Smooth muscle cell of the brain vasculature (primary cell): ENCODE measurements around the gene SNX33.
A peak's percentile ranks its signal among the peaks of the same experiment; 100 is the strongest.
"Not testable (repeated sequence)": the region's sequence is repeated elsewhere in the genome, so short reads cannot be mapped to it uniquely, and the experiment has no call there.

Experiments
- DNase-seq: peaks from one replicate; pipeline ENCODE4 v3.0.0-alpha.2; 2012; ENCODE audit warnings: low read depth, low spot score

SNX33 gene

GRCh38 chr15:75682181-75683135 lies 34.7 kb downstream of the SNX33 start:
- no peak for DNase-seq

DNA sequence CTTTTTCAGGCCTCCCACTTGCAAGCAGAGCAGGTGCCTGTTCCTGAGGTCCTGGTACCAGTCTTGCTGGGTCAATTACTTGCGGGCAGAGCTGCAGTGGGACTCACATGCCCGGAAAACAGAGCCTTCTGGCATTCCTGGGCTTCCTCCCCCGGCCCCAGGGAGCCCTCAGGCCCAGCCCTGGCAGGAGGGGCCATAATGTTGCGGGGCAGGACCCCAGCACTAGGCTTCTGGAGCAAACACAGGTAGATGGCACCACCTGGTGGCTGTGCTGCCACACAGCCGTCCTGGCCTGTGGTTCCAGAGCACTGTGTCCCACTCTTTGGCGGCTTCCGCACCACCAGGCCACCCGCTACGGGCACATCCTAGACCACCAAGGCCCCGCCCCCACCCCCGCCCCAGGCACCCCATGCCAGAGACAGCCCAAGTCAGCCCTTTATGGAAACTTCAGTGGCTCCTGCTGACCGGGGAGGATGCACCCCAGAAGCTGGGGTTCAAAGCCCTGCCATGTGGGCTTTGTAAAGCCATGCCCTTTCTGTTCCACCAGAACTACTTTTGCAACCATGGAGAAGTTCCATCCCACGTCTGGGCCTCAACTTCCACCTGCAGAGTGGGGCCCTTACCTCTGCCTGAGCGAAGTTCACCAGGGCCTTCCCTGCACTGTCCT lies 36.1 kb downstream of the SNX33 start:
- not testable (repeated sequence) for DNase-seq

DNA sequence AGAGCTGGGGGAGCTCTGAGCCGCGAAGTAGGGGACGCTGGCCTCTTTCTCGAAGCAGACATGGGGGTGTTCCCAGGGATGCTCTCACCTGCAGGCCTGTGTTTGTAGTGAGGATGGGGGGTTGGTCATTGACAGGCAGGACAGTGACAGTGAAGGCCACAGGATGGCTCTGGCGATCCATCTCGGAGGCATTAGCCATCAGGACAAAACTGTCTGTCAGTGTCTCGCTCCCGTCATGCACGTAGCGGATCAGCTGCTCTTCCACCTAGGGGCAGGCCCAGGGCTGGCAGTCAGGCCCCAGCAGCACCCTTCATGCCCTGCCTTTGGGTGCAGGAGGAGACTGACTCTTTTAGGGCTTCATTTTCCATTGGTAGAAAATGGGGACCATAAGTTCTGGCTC lies 36.9 kb downstream of the SNX33 start:
- DNase-seq = no peak

- DNase-seq = no peak
These were observed 37.5 kb downstream of the SNX33 start for GRCh38 chr15:75685195-75685594.

DNA sequence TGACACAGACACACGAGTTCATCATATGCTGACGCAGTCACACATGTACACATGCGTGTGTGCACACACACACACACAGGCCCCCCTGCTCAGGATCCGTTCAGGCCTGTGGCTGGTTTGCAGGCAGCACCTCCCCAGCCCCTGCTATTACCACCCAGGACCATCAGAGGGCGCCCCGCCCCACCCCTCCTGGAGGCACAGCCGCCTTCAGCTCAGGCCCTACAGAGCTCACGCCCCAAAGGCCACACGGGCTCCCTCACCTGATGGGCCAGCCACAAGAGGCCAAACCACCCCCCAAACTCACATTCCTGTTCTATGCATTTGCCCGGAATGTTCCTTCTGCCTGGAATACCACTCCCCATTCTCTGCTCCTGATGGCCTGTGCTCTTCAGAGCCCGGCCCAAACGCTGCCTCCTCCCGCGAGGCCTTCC lies 38.5 kb downstream of the SNX33 start:
- DNase-seq = not testable (repeated sequence)

GRCh38 chr15:75687486-75688277 lies 40.0 kb downstream of the SNX33 start:
- no peak for DNase-seq

- no peak for DNase-seq
These were observed 40.5 kb downstream of the SNX33 start for GRCh38 chr15:75688278-75688557.

GRCh38 chr15:75688831-75689230 lies 41.1 kb downstream of the SNX33 start:
- DNase-seq = no peak

DNA sequence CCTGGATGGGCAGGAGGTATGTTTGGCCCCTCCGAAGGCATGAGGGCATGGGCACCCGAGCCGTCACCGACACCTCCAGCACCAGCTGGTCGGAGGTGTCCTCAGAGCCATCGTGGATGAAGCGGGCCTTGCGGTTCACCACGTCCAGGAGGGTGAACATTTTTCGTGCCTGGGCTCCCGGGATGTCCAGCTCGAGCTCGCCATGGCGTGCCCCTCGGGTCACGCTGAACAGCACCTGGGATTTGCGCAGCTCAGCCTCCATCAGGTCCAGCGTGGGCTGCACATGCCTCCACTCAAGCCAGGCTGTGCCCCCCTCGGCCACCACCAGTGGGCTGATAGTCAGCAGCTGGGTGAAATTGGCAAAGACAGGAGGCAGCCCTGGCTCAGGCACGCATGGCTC lies 41.7 kb downstream of the SNX33 start:
- DNase-seq = not testable (repeated sequence)

GRCh38 chr15:75692311-75692710 lies 44.6 kb downstream of the SNX33 start:
- DNase-seq = not testable (repeated sequence)

DNA sequence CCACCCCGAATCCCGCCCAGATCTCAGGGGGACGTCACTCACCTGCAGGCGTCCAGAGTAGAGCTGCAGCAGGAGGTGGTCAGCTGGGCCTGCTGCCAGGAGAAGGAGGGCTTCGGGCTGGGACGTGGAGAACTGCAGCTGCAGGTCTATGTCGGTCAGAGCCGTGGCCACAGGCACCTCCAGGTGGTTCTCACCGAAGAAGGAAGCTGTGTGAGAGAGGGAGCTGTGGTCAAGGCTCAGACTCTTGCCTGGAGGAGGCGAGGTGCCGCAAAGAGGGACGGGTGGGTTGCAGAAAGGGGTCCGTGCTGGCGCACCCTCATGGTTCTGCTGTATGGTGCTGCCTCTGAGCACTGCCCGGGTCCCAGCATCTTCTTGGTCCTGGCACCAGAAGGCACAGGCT lies 45.3 kb downstream of the SNX33 start:
- not testable (repeated sequence) for DNase-seq

- DNase-seq = no peak
These were observed 46.0 kb downstream of the SNX33 start for GRCh38 chr15:75693501-75694240.

- peak; percentile 90 for DNase-seq
These were observed 46.8 kb downstream of the SNX33 start for GRCh38 chr15:75694241-75695182.

DNA sequence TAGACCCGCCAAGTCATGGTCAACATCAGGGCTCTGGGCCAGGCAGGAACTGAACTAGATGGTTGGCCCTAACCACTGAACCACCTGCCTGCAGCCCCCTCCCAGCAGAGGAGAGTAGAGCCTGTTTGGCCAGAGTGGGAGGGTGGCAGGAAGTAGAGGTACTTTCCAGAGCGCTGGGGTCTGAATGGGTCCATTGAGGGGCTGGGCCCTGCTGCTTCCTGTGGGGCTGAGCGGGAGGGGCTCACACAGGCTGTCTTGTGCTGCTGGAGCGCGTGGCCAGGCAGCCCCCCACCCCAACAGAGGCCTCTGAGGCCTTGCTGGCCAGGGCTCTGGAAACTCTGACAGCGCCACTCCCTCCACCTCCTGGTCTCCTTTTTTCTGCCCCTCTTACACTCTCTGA lies 47.5 kb downstream of the SNX33 start:
- no peak for DNase-seq

GRCh38 chr15:75695634-75696310 lies 48.1 kb downstream of the SNX33 start:
- DNase-seq = no peak

DNA sequence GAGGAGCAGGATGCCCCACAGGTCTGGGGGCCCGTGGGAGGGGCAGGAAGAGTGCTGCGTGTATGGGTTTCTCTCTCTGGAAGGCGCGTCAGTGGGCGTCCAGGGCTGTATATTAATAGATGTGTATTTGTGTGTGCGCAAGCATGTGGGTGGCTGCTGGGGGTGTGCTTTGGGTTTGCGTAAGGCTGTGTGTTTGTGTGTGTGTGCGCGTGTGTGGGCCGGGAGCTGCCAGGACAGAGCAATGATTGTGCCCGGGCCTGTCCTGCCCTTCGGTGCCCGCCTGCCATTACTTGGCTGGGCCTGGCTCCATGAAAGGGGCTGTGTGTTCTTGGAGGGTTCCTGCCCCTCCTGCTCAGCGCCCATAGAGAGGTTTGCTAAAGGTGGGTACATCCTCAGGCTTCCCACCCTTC lies 48.6 kb downstream of the SNX33 start:
- DNase-seq = no peak

DNA sequence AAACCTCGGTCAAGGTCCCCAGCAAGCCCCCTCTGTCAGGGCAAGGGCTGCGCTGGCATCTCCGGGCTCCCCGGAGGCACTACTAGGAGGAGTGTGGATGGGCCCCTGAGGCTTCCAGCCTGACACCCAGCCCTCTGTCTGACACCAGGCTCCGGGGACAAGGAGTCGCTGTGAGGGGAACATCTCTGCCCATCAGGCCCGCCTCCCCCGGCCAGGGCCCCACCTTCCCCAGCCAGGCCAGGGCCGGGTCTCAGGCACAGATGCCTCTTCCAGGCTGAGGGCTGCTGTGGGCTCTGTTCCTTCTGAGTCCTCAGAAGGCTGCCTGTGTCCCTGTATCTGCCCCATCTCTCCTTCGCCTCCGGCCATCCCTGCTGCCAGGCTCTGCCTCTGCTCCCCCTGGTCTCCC lies 49.1 kb downstream of the SNX33 start:
- no peak for DNase-seq

DNA sequence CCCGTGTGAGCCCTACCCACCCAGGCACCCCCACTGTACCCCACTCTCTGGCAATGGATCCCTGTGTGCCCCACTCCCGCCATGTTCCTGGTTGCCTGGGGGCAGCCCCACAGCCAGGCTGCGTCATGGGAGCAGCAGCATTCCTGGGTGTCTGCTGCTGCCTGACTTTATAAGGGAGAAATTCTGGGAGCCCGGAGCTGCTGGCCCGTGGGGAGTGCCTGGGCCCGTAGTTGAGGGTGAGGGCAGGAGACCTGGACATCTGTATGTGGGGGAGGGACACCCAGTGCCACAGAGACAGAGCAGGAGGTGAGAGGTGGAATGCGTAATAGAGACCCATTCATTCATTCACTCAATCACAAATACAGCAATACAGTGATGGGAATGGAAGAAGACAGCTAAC lies 49.8 kb downstream of the SNX33 start:
- DNase-seq = no peak

GRCh38 chr15:75697974-75698747 lies 50.4 kb downstream of the SNX33 start:
- DNase-seq = not testable (repeated sequence)
